NCI-H345 (cell line): ENCODE measurements around the gene OR10K2.

Source experiments
- DNase-seq: peaks from one replicate; lab custom pipeline; 2025; lab: John Stamatoyannopoulos, UW

Gene OR10K2

GRCh38 chr1:158371188-158371953 lies 54.7 kb downstream of the OR10K2 start:
- DNase-seq: no peak
